CD14-positive monocyte (primary cell): ENCODE data around the gene REEP1. TPM values are rescaled to one million over a fixed set of nuclear protein-coding genes. Genes with fewer than 3 reads are reported as not detected.

Experiments
- DNase-seq, 3 donors: peaks; one replicate each; pipeline ENCODE4 v3.0.0-alpha.2; 2011 to 2022
- H2AFZ ChIP-seq: 2 replicates; pipeline ENCODE4 v1.6.0; 2012; ENCODE audit warnings: mild to moderate bottlenecking, low read depth, low read length, inconsistent platforms; ENCODE audit not compliant: insufficient read depth, poor library complexity, severe bottlenecking
- H3K27ac ChIP-seq, 2 donors: 1 replicate in 1 of 2; 2 replicates in 1 of 2; pipeline ENCODE4 v1.5.1; 2012 to 2013; ENCODE audit warnings: low read length in 2 of 2, control low read depth in 1 of 2, inconsistent platforms in 1 of 2, low read depth in 1 of 2, mild to moderate bottlenecking in 1 of 2
- H3K27me3 ChIP-seq, 2 donors: one replicate each; pipeline versions ENCODE4 v1.6.0 to v1.6.1; 2011 to 2013; ENCODE audit warnings: low read length in 2 of 2; ENCODE audit not compliant: control insufficient read depth in 2 of 2, insufficient read depth in 2 of 2
- H3K36me3 ChIP-seq, 2 donors: replicated peaks in 1 of 2; 1 replicate in 1 of 2; 2 replicates in 1 of 2; pipeline versions ENCODE4 v1.5.1 to v1.6.1; 2012 to 2013; ENCODE audit warnings: low read length in 2 of 2, control low read depth in 1 of 2, inconsistent platforms in 1 of 2, mild to moderate bottlenecking in 1 of 2; ENCODE audit not compliant: insufficient read depth in 2 of 2, control insufficient read depth in 1 of 2
- H3K4me1 ChIP-seq, 2 donors: 1 replicate in 1 of 2; 2 replicates in 1 of 2; pipeline versions ENCODE4 v1.5.1 to v1.6.1; 2012 to 2013; ENCODE audit warnings: low read length in 2 of 2, control low read depth in 1 of 2, inconsistent platforms in 1 of 2, mild to moderate bottlenecking in 1 of 2, moderate library complexity in 1 of 2; ENCODE audit not compliant: insufficient read depth in 2 of 2, control insufficient read depth in 1 of 2
- H3K4me2 ChIP-seq: replicated peaks from 2 replicates; pipeline ENCODE3; 2012; ENCODE audit warnings: low read length, moderate library complexity, mild to moderate bottlenecking; ENCODE audit not compliant: poor library complexity, severe bottlenecking; ENCODE audit errors: extremely low read depth
- H3K4me3 ChIP-seq, 3 experiments: fragments of 200-600 bp in 1 of 3; sonication (generic) in 1 of 3; replicated peaks in 1 of 3; 1 replicate in 2 of 3; 2 replicates in 1 of 3; pipeline ENCODE4 v1.5.1; 2011 to 2013; ENCODE audit warnings: low read length in 3 of 3, mild to moderate bottlenecking in 3 of 3, control low read depth in 2 of 3, low read depth in 2 of 3, inconsistent platforms in 1 of 3, moderate library complexity in 1 of 3
- H3K79me2 ChIP-seq: 2 replicates; pipeline ENCODE4 v1.6.0; 2012; ENCODE audit warnings: mild to moderate bottlenecking, control low read depth, inconsistent platforms, low read length, moderate library complexity; ENCODE audit not compliant: insufficient read depth
- H3K9ac ChIP-seq: 2 replicates; pipeline ENCODE4 v1.6.0; 2017; ENCODE audit warnings: low read length, mild to moderate bottlenecking; ENCODE audit not compliant: insufficient read depth, poor library complexity, severe bottlenecking
- H3K9me3 ChIP-seq, 2 donors: replicated peaks in 1 of 2; 1 replicate in 1 of 2; 2 replicates in 1 of 2; pipeline versions ENCODE4 v1.5.1 to v1.6.1; 2012 to 2013; ENCODE audit warnings: low read length in 2 of 2, control low read depth in 1 of 2; ENCODE audit not compliant: control insufficient read depth in 1 of 2, insufficient read depth in 1 of 2
- H4K20me1 ChIP-seq: 2 replicates; pipeline ENCODE4 v1.6.0; 2012; ENCODE audit warnings: mild to moderate bottlenecking, low read length, control low read depth, moderate library complexity; ENCODE audit not compliant: insufficient read depth
- H3K27ac Mint-ChIP-seq, 7 donors: one replicate each; pipeline ENCODE4 v1.8.0; 2020; ENCODE audit warnings: mild to moderate bottlenecking in 7 of 7, mixed read lengths in 7 of 7, moderate library complexity in 6 of 7, inconsistent platforms in 2 of 7
- H3K27me3 Mint-ChIP-seq, 3 donors: one replicate each; pipeline ENCODE4 v1.8.0; 2021 to 2022; ENCODE audit warnings: low read depth in 3 of 3, mild to moderate bottlenecking in 3 of 3, mixed read lengths in 3 of 3, moderate library complexity in 3 of 3, inconsistent platforms in 1 of 3
- H3K36me3 Mint-ChIP-seq, 2 donors: one replicate each; pipeline ENCODE4 v1.8.0; 2020; ENCODE audit warnings: mixed read lengths in 2 of 2, inconsistent platforms in 1 of 2, mild to moderate bottlenecking in 1 of 2
- H3K4me1 Mint-ChIP-seq: one replicate; pipeline ENCODE4 v1.8.0; 2020; ENCODE audit warnings: mild to moderate bottlenecking, mixed read lengths
- H3K4me3 Mint-ChIP-seq, 2 donors: one replicate each; pipeline ENCODE4 v1.8.0; 2020; ENCODE audit warnings: mild to moderate bottlenecking in 2 of 2, mixed read lengths in 2 of 2, moderate library complexity in 1 of 2
- H3K9me3 Mint-ChIP-seq, 7 donors: one replicate each; pipeline ENCODE4 v1.8.0; 2020 to 2022; ENCODE audit warnings: mixed read lengths in 7 of 7, mild to moderate bottlenecking in 6 of 7, moderate library complexity in 6 of 7, inconsistent platforms in 2 of 7
- WGBS: methylation state at CpG from one replicate; pipeline ENCODE4 v1.1.5; 2013; ENCODE audit warnings: missing lambda C conversion rate; ENCODE audit not compliant: insufficient coverage; 5-methylcytosine and 5-hydroxymethylcytosine counted together
- intact Hi-C, 2 donors: fragments of 100-400 bp; cut with micrococcal nuclease; formaldehyde crosslinking; loops; one replicate each; pipeline versions ENCODE4 v1.15.0 to v1.15.1; 2023
- polyA plus RNA-seq, 3 donors: library from polyadenylated mRNA; depleted of rRNA in 1 of 3; unstranded in 2 of 3; stranded (reverse) in 1 of 3; fragments of 300-500 nt in 2 of 3; fragments of >200 nt in 1 of 3; fragmentation: Illumina TruSeq in 2 of 3; gene quantifications; 1 replicate in 2 of 3; 2 replicates in 1 of 3; pipeline ENCODE4 v1.2.3, GENCODE V29; 2012 to 2021
- TF ChIP-seq, protein P1 (sequence below): fragments of 200-600 bp; IDR thresholded peaks from one replicate; pipeline ENCODE4 v1.8.0; 2022; ENCODE audit warnings: antibody characterized with exemption, mild to moderate bottlenecking

REEP1 gene
- polyA plus RNA-seq, 3 donors, result not detected

DNA sequence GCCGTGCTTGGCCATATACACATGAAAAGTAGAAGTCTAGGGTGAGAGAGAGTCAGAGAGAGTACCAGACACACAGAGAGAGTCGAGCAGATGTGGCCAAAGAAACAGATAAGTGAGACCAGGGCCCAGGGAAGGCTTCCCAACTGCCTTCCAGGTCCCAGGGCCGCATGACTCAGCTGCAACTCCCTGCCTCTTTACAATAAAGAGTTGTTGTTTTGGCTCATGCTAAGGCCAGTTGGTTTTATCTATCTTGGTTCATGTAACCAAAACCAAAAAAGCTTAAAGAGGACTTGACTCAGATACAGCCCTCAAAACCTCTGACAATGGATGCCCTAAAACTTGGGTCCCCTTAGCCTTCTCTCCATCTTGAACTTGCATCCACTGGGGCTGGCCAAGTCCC, 36.9 kb downstream of the REEP1 start:
- Mint-ChIP-seq H3K27ac (no peak overlapping the region), H3K36me3 (no peaks in the 10 kb centered on the region), H3K27me3 (peaks cover 12 to 24% (median 20%) of the 10 kb centered on the region in 3 donors), H3K9me3 (no peaks in the 10 kb centered on the region), H3K4me1 (no peaks in the 10 kb centered on the region), H3K4me3 (no peak overlapping the region)
- Histone ChIP-seq H3K36me3 (no peaks in the 10 kb centered on the region), H3K9ac (no peak overlapping the region), H3K27ac (no peak overlapping the region), H3K9me3 (no peaks in the 10 kb centered on the region), H2AFZ (no peak overlapping the region), H3K4me1 (no peaks in the 10 kb centered on the region), H3K4me2 (no peak overlapping the region), H3K4me3 (no peak overlapping the region), H4K20me1 (no peaks in the 10 kb centered on the region), H3K79me2 (no peaks in the 10 kb centered on the region), H3K27me3 (peaks cover 0 to 15% of the 10 kb centered on the region in 2 donors)
- TF ChIP-seq, protein P1, sequence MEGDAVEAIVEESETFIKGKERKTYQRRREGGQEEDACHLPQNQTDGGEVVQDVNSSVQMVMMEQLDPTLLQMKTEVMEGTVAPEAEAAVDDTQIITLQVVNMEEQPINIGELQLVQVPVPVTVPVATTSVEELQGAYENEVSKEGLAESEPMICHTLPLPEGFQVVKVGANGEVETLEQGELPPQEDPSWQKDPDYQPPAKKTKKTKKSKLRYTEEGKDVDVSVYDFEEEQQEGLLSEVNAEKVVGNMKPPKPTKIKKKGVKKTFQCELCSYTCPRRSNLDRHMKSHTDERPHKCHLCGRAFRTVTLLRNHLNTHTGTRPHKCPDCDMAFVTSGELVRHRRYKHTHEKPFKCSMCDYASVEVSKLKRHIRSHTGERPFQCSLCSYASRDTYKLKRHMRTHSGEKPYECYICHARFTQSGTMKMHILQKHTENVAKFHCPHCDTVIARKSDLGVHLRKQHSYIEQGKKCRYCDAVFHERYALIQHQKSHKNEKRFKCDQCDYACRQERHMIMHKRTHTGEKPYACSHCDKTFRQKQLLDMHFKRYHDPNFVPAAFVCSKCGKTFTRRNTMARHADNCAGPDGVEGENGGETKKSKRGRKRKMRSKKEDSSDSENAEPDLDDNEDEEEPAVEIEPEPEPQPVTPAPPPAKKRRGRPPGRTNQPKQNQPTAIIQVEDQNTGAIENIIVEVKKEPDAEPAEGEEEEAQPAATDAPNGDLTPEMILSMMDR, result no peak
- intact Hi-C loops, result no loop called here
- 80% methylated on average over 2 of the region's 3 CpGs for WGBS
- no peak for DNase-seq

DNA sequence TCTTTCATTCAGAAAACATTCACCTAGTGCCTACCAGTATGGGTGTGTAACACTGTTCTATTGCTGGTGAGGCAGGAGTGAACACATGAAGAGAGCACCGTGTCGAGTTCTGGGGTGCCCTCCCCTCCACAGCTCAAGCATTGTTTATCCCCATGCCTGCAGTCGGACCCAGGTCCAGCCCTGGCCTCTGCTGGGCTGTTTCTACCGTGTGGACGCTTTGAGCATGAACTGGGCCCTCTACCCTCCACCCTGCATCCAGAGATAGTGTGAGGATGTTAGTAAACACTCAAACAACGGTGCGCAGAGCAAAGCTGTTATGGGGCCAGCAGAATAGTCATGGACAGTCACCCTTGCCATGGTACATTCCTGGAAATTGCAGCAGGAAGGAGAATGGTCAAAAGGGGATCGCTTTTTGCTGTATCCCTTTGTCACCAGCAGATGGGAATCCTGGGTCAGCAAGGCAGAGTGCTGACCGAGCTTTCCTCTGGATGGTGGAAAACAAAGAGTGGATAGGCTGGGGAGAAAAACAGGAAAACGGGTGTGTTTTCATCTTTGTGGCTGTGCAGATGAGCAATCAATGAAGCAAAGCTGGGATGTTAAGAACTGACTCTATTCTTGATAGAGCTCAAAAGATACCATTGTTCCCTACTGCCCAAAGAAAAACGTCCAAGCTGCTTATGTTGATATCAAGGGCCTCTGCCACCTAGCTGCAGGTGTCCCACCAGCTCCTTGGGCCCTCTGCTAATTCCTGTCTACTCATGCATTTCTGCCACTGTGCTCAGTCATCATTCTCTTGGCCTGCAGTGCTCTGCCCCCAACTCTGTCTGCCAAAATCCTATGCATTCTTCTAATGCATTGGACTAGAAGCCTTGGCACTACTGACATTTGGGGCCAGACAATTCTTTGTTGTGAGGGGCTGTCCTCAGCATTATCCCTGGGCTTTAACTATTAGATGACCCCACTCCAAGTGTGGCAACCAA, 38.7 kb downstream of the REEP1 start:
- no peak overlapping the region for H2AFZ ChIP-seq
- Mint-ChIP-seq H3K27ac (no peak overlapping the region), H3K9me3 (no peaks in the 10 kb centered on the region), H3K4me3 (no peak overlapping the region), H3K36me3 (no peaks in the 10 kb centered on the region), H3K27me3 (peaks cover 16 to 25% (median 19%) of the 10 kb centered on the region in 3 donors), H3K4me1 (no peaks in the 10 kb centered on the region)
- intact Hi-C loops, result loop anchor here in 1 of 2 donors (5.0 kb wide), 1 partner anchor 76 kb away; no protein-coding TSS in a partner anchor
- H3K9ac ChIP-seq, result no peak overlapping the region
- no peak overlapping the region for H3K27ac ChIP-seq
- DNase-seq, result no peak
- H3K79me2 ChIP-seq, result no peaks in the 10 kb centered on the region
- H3K36me3 ChIP-seq, result no peaks in the 10 kb centered on the region
- TF ChIP-seq, protein P1, result no peak
- H3K9me3 ChIP-seq, result no peaks in the 10 kb centered on the region
- H4K20me1 ChIP-seq, result no peaks in the 10 kb centered on the region
- H3K4me1 ChIP-seq, result no peaks in the 10 kb centered on the region
- no peak overlapping the region for H3K4me2 ChIP-seq
- 77% methylated on average over 6 of the region's 11 CpGs for WGBS
- no peak overlapping the region for H3K4me3 ChIP-seq
- H3K27me3 ChIP-seq, result peaks cover 0 to 15% of the 10 kb centered on the region in 2 donors
